ENCODE data around the gene PDCL3.

DNA sequence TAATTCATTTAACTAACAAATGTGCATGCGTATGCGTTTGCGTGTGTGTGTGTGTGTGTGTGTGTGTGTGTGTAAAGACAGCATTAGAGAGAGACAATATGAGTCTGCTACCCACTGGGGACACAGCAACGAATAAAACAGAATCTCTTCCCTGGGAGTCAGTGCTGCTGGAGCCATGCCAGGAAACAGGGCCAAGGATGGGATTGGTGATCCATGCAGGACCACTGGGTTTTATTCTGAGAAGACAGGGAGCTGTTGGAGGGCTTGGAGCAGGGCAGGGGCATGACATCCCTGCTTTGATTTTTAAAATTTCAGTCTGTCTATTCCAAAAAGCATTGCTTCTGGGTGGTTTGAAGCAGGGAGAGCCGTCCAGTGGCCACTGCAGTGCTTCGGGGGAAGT is 62.9 kb downstream of the PDCL3 start:
- TF ChIP-seq POLR2A (IDR thresholded peaks at IDR 0.05), result no peak
- TF ChIP-seq, protein P1, sequence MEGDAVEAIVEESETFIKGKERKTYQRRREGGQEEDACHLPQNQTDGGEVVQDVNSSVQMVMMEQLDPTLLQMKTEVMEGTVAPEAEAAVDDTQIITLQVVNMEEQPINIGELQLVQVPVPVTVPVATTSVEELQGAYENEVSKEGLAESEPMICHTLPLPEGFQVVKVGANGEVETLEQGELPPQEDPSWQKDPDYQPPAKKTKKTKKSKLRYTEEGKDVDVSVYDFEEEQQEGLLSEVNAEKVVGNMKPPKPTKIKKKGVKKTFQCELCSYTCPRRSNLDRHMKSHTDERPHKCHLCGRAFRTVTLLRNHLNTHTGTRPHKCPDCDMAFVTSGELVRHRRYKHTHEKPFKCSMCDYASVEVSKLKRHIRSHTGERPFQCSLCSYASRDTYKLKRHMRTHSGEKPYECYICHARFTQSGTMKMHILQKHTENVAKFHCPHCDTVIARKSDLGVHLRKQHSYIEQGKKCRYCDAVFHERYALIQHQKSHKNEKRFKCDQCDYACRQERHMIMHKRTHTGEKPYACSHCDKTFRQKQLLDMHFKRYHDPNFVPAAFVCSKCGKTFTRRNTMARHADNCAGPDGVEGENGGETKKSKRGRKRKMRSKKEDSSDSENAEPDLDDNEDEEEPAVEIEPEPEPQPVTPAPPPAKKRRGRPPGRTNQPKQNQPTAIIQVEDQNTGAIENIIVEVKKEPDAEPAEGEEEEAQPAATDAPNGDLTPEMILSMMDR (IDR thresholded peaks at IDR 0.05), result no peak

Data from ovary (tissue), 3 donors.